H9 (cell line): ENCODE results near the gene FAM200B. TPM values are rescaled to one million over a fixed set of nuclear protein-coding genes. Genes with fewer than 3 reads are reported as not detected.

ENCODE experiments used
- DNase-seq: peaks from one replicate; pipeline ENCODE4 v3.0.0-alpha.2; 2017
- H2AFZ ChIP-seq: one replicate; pipeline ENCODE4 v1.6.1; 2013; ENCODE audit warnings: mild to moderate bottlenecking, low read length, control low read depth, moderate library complexity
- H2AK5ac ChIP-seq: 2 replicates; pipeline ENCODE4 v1.6.1; 2013; ENCODE audit warnings: low read length, control low read depth, mixed read lengths; ENCODE audit not compliant: insufficient read length
- H2BK120ac ChIP-seq: one replicate; pipeline ENCODE4 v1.6.1; 2013; ENCODE audit warnings: low read depth, mild to moderate bottlenecking, low read length, control low read depth, inconsistent platforms; ENCODE audit not compliant: poor library complexity, severe bottlenecking
- H2BK12ac ChIP-seq: 2 replicates; pipeline ENCODE4 v1.6.1; 2013; ENCODE audit warnings: low read length, control low read depth, mixed read lengths, low read depth; ENCODE audit not compliant: insufficient read length
- H2BK15ac ChIP-seq: 2 replicates; pipeline ENCODE4 v1.6.1; 2013; ENCODE audit warnings: low read depth, low read length, control low read depth
- H2BK20ac ChIP-seq: one replicate; pipeline ENCODE4 v1.6.1; 2013; ENCODE audit warnings: low read depth, mild to moderate bottlenecking, low read length, control low read depth, inconsistent platforms; ENCODE audit not compliant: poor library complexity, severe bottlenecking
- H2BK5ac ChIP-seq: 2 replicates; pipeline ENCODE4 v1.6.1; 2013; ENCODE audit warnings: low read length, control low read depth, mixed read lengths; ENCODE audit not compliant: insufficient read length
- H3K14ac ChIP-seq: 2 replicates; pipeline ENCODE4 v1.6.1; 2013; ENCODE audit warnings: low read length, control low read depth; ENCODE audit not compliant: insufficient read depth
- H3K18ac ChIP-seq: 2 replicates; pipeline ENCODE4 v1.6.1; 2013; ENCODE audit warnings: low read depth, mild to moderate bottlenecking, mixed read lengths, low read length, control low read depth; ENCODE audit not compliant: insufficient read length
- H3K23ac ChIP-seq: 2 replicates; pipeline ENCODE4 v1.6.1; 2013; ENCODE audit warnings: low read length, control low read depth, mixed read lengths, low read depth; ENCODE audit not compliant: insufficient read length
- H3K23me2 ChIP-seq: 2 replicates; pipeline ENCODE4 v1.6.1; 2013; ENCODE audit warnings: low read depth, mild to moderate bottlenecking, mixed read lengths, low read length, control low read depth; ENCODE audit not compliant: insufficient read length, poor library complexity, severe bottlenecking
- H3K27ac ChIP-seq: 2 replicates; pipeline ENCODE4 v1.5.1; 2013; ENCODE audit warnings: low read length, control low read depth, mixed read lengths, low read depth; ENCODE audit not compliant: insufficient read length
- H3K27me3 ChIP-seq: 2 replicates; pipeline ENCODE4 v1.6.1; 2013; ENCODE audit warnings: low read length, control low read depth, inconsistent platforms; ENCODE audit not compliant: insufficient read depth
- H3K4ac ChIP-seq: 2 replicates; pipeline ENCODE4 v1.6.1; 2013; ENCODE audit warnings: low read depth, mild to moderate bottlenecking, control low read depth, inconsistent platforms, low read length, moderate library complexity
- H3K4me1 ChIP-seq: 2 replicates; pipeline ENCODE4 v1.6.1; 2013; ENCODE audit warnings: low read length, control low read depth, inconsistent platforms; ENCODE audit not compliant: insufficient read depth
- H3K4me2 ChIP-seq: 2 replicates; pipeline ENCODE4 v1.6.1; 2013; ENCODE audit warnings: low read length, control low read depth, mixed read lengths; ENCODE audit not compliant: insufficient read length, insufficient read depth
- H3K56ac ChIP-seq: 2 replicates; pipeline ENCODE4 v1.6.1; 2013; ENCODE audit warnings: low read depth, mild to moderate bottlenecking, mixed read lengths, low read length, control low read depth; ENCODE audit not compliant: insufficient read length
- H3K79me1 ChIP-seq: 2 replicates; pipeline ENCODE4 v1.6.1; 2013; ENCODE audit warnings: low read depth, mild to moderate bottlenecking, moderate library complexity, low read length, control low read depth, inconsistent platforms; ENCODE audit not compliant: insufficient read depth, poor library complexity, severe bottlenecking
- H3K79me2 ChIP-seq: 2 replicates; pipeline ENCODE4 v1.6.1; 2013; ENCODE audit warnings: low read length, control low read depth, inconsistent platforms; ENCODE audit not compliant: insufficient read depth
- H3K9ac ChIP-seq: 2 replicates; pipeline ENCODE4 v1.6.1; 2013; ENCODE audit warnings: low read length, control low read depth, mixed read lengths; ENCODE audit not compliant: insufficient read length; ENCODE audit errors: extremely low read depth
- H3K9me3 ChIP-seq: one replicate; pipeline ENCODE4 v1.6.1; 2013; ENCODE audit warnings: low read depth, low read length, inconsistent platforms; ENCODE audit not compliant: control insufficient read depth
- H3T11ph ChIP-seq: one replicate; pipeline ENCODE4 v1.6.1; 2013; ENCODE audit warnings: mild to moderate bottlenecking, low read length, control low read depth, inconsistent platforms
- H4K20me1 ChIP-seq: one replicate; pipeline ENCODE4 v1.6.1; 2013; ENCODE audit not compliant: control insufficient read depth, insufficient read length, insufficient read depth
- H4K5ac ChIP-seq: 2 replicates; pipeline ENCODE4 v1.6.1; 2013; ENCODE audit warnings: low read depth, mild to moderate bottlenecking, mixed read lengths, low read length, control low read depth; ENCODE audit not compliant: insufficient read length
- H4K8ac ChIP-seq: replicated peaks from 2 replicates; pipeline ENCODE4 v1.6.1; 2013; ENCODE audit warnings: low read length, control low read depth, mixed read lengths, low read depth; ENCODE audit not compliant: insufficient read length
- H4K91ac ChIP-seq: 2 replicates; pipeline ENCODE4 v1.6.1; 2013; ENCODE audit warnings: low read depth, mild to moderate bottlenecking, moderate library complexity, mixed read lengths, low read length, control low read depth; ENCODE audit not compliant: insufficient read length
- H3K27ac Mint-ChIP-seq, 3 experiments: 2 replicates in 2 of 3; 3 replicates in 1 of 3; pipeline ENCODE4 v1.8.0; 2020 to 2021; ENCODE audit warnings: mixed read lengths in 3 of 3, mild to moderate bottlenecking in 1 of 3, moderate library complexity in 1 of 3
- H3K27me3 Mint-ChIP-seq: 2 replicates; pipeline ENCODE4 v1.8.0; 2021; ENCODE audit warnings: low read depth, mild to moderate bottlenecking, moderate library complexity, mixed read lengths
- H3K36me3 Mint-ChIP-seq, 3 experiments: 2 replicates in 2 of 3; 3 replicates in 1 of 3; pipeline ENCODE4 v1.8.0; 2020 to 2021; ENCODE audit warnings: low read depth in 3 of 3, mixed read lengths in 3 of 3; ENCODE audit not compliant: insufficient read depth in 1 of 3
- H3K4me1 Mint-ChIP-seq, 2 experiments: 2 replicates each; pipeline ENCODE4 v1.8.0; 2020; ENCODE audit warnings: mixed read lengths in 2 of 2
- H3K4me3 Mint-ChIP-seq, 2 experiments: 2 replicates in 1 of 2; 3 replicates in 1 of 2; pipeline ENCODE4 v1.8.0; 2020 to 2021; ENCODE audit warnings: mild to moderate bottlenecking in 2 of 2, mixed read lengths in 2 of 2, moderate library complexity in 1 of 2
- H3K9me3 Mint-ChIP-seq, 2 experiments: 2 replicates in 1 of 2; 3 replicates in 1 of 2; pipeline ENCODE4 v1.8.0; 2020; ENCODE audit warnings: mild to moderate bottlenecking in 2 of 2, mixed read lengths in 2 of 2, moderate library complexity in 1 of 2
- WGBS: extraction: QIAGEN DNeasy Blood & Tissue Kit; methylation state at CpG from one replicate; pipeline ENCODE4 v1.1.7; 2013; ENCODE audit warnings: missing lambda C conversion rate, low lambda C conversion rate, mixed read lengths; ENCODE audit not compliant: insufficient read length; ENCODE audit errors: extremely low coverage; 5-methylcytosine and 5-hydroxymethylcytosine counted together
- total RNA-seq: library from RNA; stranded (reverse); gene quantifications from 2 replicates; pipeline ENCODE4 v1.2.1, GENCODE V29; 2021
- TF ChIP-seq, protein P1 (sequence below): fragments of 200-600 bp; sonication (generic); conservative IDR thresholded peaks from 3 replicates; pipeline ENCODE4 v1.8.0; 2021; ENCODE audit warnings: antibody characterized with exemption, mild to moderate bottlenecking

The FAM200B gene
- total RNA-seq, 1 experiment from 2014 or later, result 19.6 TPM

GRCh38 chr4:15688051-15688450 is 6.4 kb downstream of the FAM200B start:
- Mint-ChIP-seq H3K4me3 (no peak overlapping the region), H3K9me3 (no peaks in the 10 kb centered on the region), H3K27me3 (no peaks in the 10 kb centered on the region), H3K27ac (no peak overlapping the region), H3K4me1 (peaks cover 41 to 50% of the 10 kb centered on the region in 2 experiments), H3K36me3 (peaks cover 18 to 30% (median 26%) of the 10 kb centered on the region in 3 experiments)
- Histone ChIP-seq H3T11ph (no peak overlapping the region), H3K18ac (no peak overlapping the region), H3K27me3 (no peaks in the 10 kb centered on the region), H3K4ac (no peak overlapping the region), H2AFZ (no peak overlapping the region), H3K27ac (no peak overlapping the region), H2AK5ac (no peak overlapping the region), H2BK120ac (no peak overlapping the region), H3K79me2 (no peaks in the 10 kb centered on the region), H4K20me1 (no peaks in the 10 kb centered on the region), H3K14ac (no peak overlapping the region), H3K4me2 (no peak overlapping the region), H3K23me2 (no peaks in the 10 kb centered on the region), H3K79me1 (no peaks in the 10 kb centered on the region), H3K9ac (no peak overlapping the region), H3K4me1 (peaks cover 13% of the 10 kb centered on the region), H3K9me3 (no peaks in the 10 kb centered on the region), H2BK12ac (no peak overlapping the region), H3K23ac (no peak overlapping the region), H2BK5ac (no peak overlapping the region), H2BK20ac (no peak overlapping the region), H3K56ac (no peak overlapping the region), H4K8ac (no peak overlapping the region), H2BK15ac (no peak overlapping the region), H4K91ac (no peak overlapping the region), H4K5ac (no peak overlapping the region)
- WGBS, result no CpG with 5 or more reads among the region's 5 CpGs
- TF ChIP-seq, protein P1, sequence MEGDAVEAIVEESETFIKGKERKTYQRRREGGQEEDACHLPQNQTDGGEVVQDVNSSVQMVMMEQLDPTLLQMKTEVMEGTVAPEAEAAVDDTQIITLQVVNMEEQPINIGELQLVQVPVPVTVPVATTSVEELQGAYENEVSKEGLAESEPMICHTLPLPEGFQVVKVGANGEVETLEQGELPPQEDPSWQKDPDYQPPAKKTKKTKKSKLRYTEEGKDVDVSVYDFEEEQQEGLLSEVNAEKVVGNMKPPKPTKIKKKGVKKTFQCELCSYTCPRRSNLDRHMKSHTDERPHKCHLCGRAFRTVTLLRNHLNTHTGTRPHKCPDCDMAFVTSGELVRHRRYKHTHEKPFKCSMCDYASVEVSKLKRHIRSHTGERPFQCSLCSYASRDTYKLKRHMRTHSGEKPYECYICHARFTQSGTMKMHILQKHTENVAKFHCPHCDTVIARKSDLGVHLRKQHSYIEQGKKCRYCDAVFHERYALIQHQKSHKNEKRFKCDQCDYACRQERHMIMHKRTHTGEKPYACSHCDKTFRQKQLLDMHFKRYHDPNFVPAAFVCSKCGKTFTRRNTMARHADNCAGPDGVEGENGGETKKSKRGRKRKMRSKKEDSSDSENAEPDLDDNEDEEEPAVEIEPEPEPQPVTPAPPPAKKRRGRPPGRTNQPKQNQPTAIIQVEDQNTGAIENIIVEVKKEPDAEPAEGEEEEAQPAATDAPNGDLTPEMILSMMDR, result no peak
- DNase-seq, result no peak
